MCF 10A (cell line): ENCODE data around the gene SLC22A23. TPM values are rescaled to one million over a fixed set of nuclear protein-coding genes. Genes with fewer than 3 reads are reported as not detected.

Experiments used
- BruUV-seq: library from RNA; stranded (reverse); fragments of 400-500 nt; replicated peaks from 2 replicates; lab custom pipeline; 2021; lab: Mats Ljungman, UMichigan
- CTCF ChIA-PET: fragments of 300-600 bp; sonication (Branson Sonifier 250); formaldehyde crosslinking; extraction: SDS; loops from one replicate; lab custom pipeline; 2021; ENCODE audit warnings: antibody characterized with exemption, inconsistent platforms; lab: Yijun Ruan, JAX
- POLR2A ChIA-PET: fragments of 300-600, 350-650 bp; sonication (Branson Sonifier 250); formaldehyde crosslinking; extraction: SDS; loops from one replicate; lab custom pipeline; 2020; ENCODE audit warnings: antibody characterized with exemption, inconsistent platforms; lab: Yijun Ruan, JAX
- DNase-seq: peaks from one replicate; pipeline ENCODE4 v3.0.0-alpha.2; 2018; ENCODE audit not compliant: unreplicated experiment
- H3K27ac Mint-ChIP-seq: one replicate; pipeline ENCODE4 v1.8.0; 2022; ENCODE audit warnings: mild to moderate bottlenecking, low read depth, mixed read lengths; ENCODE audit not compliant: unreplicated experiment
- H3K27me3 Mint-ChIP-seq: one replicate; pipeline ENCODE4 v1.8.0; 2022; ENCODE audit warnings: mixed read lengths; ENCODE audit not compliant: insufficient read depth, unreplicated experiment
- H3K36me3 Mint-ChIP-seq: one replicate; pipeline ENCODE4 v1.8.0; 2022; ENCODE audit warnings: mild to moderate bottlenecking, moderate library complexity, mixed read lengths; ENCODE audit not compliant: insufficient read depth, unreplicated experiment
- H3K4me1 Mint-ChIP-seq: one replicate; pipeline ENCODE4 v1.8.0; 2022; ENCODE audit warnings: mixed read lengths; ENCODE audit not compliant: insufficient read depth, unreplicated experiment
- H3K4me3 Mint-ChIP-seq: one replicate; pipeline ENCODE4 v1.8.0; 2022; ENCODE audit warnings: mild to moderate bottlenecking, moderate library complexity, mixed read lengths; ENCODE audit not compliant: unreplicated experiment
- H3K9me3 Mint-ChIP-seq: one replicate; pipeline ENCODE4 v1.8.0; 2022; ENCODE audit warnings: mixed read lengths; ENCODE audit not compliant: unreplicated experiment
- intact Hi-C: fragments of 100-400 bp; cut with micrococcal nuclease; formaldehyde crosslinking; loops from 2 replicates; pipeline ENCODE4 v1.14.1; 2022
- total RNA-seq: library from RNA; stranded (reverse); gene quantifications from 2 replicates; pipeline ENCODE4 v1.2.3, GENCODE V29; 2022
- TF ChIP-seq, protein P1 (sequence below): fragments of 200-600 bp; IDR thresholded peaks from one replicate; pipeline ENCODE4 v1.8.0; 2022; ENCODE audit warnings: antibody characterized with exemption, mild to moderate bottlenecking; ENCODE audit not compliant: unreplicated experiment

SLC22A23 gene
- total RNA-seq, 1 experiment from 2014 or later = 11.9 TPM

DNA sequence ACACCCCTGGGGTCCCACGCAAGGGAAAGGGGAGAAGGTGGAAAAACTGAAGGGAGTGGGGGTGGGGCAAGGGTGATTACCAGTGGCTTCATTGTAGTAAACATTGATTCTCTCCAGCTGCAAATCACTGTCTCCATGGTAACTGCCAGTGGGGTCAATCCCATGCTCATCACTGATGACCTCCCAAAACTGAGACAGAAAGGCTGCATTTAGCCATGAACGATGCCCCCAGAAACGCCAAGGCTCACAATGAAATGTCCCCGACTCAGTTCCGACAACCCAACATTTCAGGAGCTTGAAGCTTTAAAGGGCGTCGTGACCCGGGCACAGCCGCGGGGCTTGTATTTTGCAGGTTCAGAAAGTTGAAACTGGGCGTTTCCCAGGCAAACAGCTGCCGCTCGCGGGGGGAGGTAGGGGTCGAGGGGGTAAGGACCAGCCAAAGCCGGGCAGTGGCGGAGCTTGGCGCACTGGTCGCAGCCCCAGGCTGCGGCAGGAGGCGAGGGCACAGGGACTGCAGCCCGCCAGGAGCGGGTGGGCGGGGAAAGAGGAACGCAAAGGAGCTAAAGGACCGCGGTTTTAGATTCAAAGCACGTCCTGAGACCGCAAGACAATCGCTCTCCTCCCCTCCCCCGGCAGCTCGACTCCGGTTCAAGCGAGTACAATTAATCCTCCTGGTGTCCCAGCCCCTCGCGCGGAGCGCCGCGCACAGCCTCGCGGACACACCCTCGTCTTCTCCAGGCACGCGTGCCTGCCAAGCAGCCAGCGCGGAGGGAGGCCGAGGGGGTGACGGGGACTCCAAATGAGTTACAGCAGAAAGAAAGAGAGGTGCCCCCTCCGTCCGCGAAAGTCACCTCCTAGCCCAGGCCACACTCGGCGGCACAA lies 230.1 kb downstream of the SLC22A23 start:
- Mint-ChIP-seq H3K27me3 (peaks cover 61% of the 10 kb centered on the region), H3K9me3 (peaks cover 7% of the 10 kb centered on the region), H3K36me3 (no peaks in the 10 kb centered on the region), H3K4me3 (peak overlapping the region; percentile 65), H3K4me1 (peaks cover 20% of the 10 kb centered on the region), H3K27ac (no peak overlapping the region)
- no peak for DNase-seq
- ChIA-PET CTCF (interaction anchor here (0.7 kb wide), 1 partner anchor 505 kb away, joined by 3 read pairs; no protein-coding TSS in a partner anchor), POLR2A (interaction anchor here (0.6 kb wide), 2 partner anchors 129 to 230 kb away, joined by 3 read pairs; no protein-coding TSS in a partner anchor)
- BruUV-seq = no TSS peak
- intact Hi-C loops = no loop called here
- TF ChIP-seq, protein P1, sequence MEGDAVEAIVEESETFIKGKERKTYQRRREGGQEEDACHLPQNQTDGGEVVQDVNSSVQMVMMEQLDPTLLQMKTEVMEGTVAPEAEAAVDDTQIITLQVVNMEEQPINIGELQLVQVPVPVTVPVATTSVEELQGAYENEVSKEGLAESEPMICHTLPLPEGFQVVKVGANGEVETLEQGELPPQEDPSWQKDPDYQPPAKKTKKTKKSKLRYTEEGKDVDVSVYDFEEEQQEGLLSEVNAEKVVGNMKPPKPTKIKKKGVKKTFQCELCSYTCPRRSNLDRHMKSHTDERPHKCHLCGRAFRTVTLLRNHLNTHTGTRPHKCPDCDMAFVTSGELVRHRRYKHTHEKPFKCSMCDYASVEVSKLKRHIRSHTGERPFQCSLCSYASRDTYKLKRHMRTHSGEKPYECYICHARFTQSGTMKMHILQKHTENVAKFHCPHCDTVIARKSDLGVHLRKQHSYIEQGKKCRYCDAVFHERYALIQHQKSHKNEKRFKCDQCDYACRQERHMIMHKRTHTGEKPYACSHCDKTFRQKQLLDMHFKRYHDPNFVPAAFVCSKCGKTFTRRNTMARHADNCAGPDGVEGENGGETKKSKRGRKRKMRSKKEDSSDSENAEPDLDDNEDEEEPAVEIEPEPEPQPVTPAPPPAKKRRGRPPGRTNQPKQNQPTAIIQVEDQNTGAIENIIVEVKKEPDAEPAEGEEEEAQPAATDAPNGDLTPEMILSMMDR = no peak

DNA sequence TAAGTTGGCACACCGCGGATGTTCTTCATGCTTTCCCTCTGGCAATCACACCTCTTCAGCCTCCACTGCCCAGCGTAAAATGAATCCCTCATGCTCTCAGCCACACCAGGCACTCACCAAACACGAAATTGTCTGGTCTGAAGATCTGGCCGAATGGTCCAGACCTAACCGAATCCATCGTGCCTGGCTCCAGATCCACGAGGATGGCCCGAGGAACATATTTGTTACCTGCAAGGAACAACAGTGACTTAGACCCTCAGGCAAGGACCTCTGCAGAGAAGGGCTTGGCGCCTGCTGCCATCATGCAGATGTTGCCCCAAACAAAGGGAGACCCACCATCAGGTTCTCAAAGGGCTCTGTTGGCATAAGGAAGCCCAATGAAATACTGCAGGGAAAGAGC lies 230.8 kb downstream of the SLC22A23 start:
- no peak for DNase-seq
- Mint-ChIP-seq H3K4me1 (peaks cover 14% of the 10 kb centered on the region), H3K27me3 (peaks cover 58% of the 10 kb centered on the region), H3K9me3 (peaks cover 10% of the 10 kb centered on the region), H3K36me3 (no peaks in the 10 kb centered on the region), H3K4me3 (peak overlapping the region; percentile 65), H3K27ac (no peak overlapping the region)
- POLR2A ChIA-PET = interaction anchor here (0.6 kb wide), 1 partner anchor 229 kb away, joined by 3 read pairs; no protein-coding TSS in a partner anchor
- CTCF ChIA-PET = no interaction called here
- BruUV-seq = no TSS peak
- TF ChIP-seq, protein P1 = no peak
- intact Hi-C loops = no loop called here

DNA sequence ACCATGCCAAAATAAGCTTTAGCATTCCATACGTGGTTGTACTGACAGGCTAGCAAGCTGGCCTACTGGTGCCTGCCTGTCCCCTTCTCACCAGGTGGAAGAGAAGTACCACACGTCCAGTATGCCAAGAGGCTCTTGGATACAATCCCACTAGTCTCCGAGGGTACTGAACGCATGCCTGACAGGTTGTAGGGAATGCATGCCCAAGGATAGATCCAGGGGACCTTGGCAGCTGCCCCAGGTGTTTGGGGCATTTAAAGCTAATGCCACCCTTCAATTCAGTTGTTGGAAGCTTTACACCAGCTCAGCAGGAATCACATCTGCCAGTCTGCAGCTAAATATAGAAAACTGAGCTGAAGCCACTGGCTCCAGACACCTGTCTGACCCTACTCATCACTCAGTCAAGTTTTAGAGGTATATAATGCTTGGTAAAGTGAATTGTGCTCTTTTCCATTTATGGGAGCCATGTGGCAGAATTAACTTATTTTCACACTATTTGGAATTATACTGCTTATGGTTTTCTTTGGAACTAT lies 234.3 kb downstream of the SLC22A23 start:
- peaks cover 10% of the 10 kb centered on the region for H3K9me3 Mint-ChIP-seq
- H3K4me3 Mint-ChIP-seq = no peak overlapping the region

More for the DNA sequence above, 234.3 kb downstream of the SLC22A23 start:
- ChIA-PET CTCF (interaction anchor here (0.5 to 0.7 kb wide), 3 partner anchors 15 to 113 kb away, joined by 3 to 5 read pairs (median 3); no protein-coding TSS in a partner anchor), POLR2A (interaction anchor here (0.7 to 0.8 kb wide), 2 partner anchors 14 to 154 kb away, joined by 3 read pairs; partner anchors contain the start of gene RIPK1)
- Mint-ChIP-seq H3K36me3 (no peaks in the 10 kb centered on the region), H3K4me1 (peaks cover 5% of the 10 kb centered on the region), H3K27ac (no peak overlapping the region), H3K27me3 (peaks cover 64% of the 10 kb centered on the region)
- no peak for DNase-seq
- no TSS peak for BruUV-seq
- TF ChIP-seq, protein P1 = no peak
- intact Hi-C loops = no loop called here
